ENCODE results near the gene CKM. TPM values are rescaled to one million over a fixed set of nuclear protein-coding genes. Genes with fewer than 3 reads are reported as not detected.

The CKM gene
- total and polyA plus RNA-seq, 3 experiments from 2014 or later = 0.13 TPM; not detected in 2

- Histone ChIP-seq H3K9me3 (ENCODE audit: low read length) (no peaks in the 10 kb centered on the region), H3K36me3 (ENCODE audit: insufficient read depth, low read length) (no peaks in the 10 kb centered on the region), H3K27ac (ENCODE audit: low read depth, low read length) (no peak overlapping the region), H3K27me3 (ENCODE audit: insufficient read depth, low read length, poor library complexity, severe bottlenecking) (no peaks in the 10 kb centered on the region), H3K4me3 (ENCODE audit: low read length) (no peak overlapping the region), H3K4me1 (ENCODE audit: insufficient read depth, low read length) (no peaks in the 10 kb centered on the region)
- Mint-ChIP-seq H3K27ac (no peak overlapping the region), H3K9me3 (no peaks in the 10 kb centered on the region), H3K4me3 (no peak overlapping the region), H3K27me3 (no peaks in the 10 kb centered on the region), H3K36me3 (peaks cover 15 to 71% (median 18%) of the 10 kb centered on the region in 3 donors), H3K4me1 (no peaks in the 10 kb centered on the region)
- ChIA-PET CTCF (no interaction called here), POLR2A (no interaction called here)
- DNase-seq = no peak
These were observed 24.4 kb downstream of the CKM start for GRCh38 chr19:45298264-45298663.

DNA sequence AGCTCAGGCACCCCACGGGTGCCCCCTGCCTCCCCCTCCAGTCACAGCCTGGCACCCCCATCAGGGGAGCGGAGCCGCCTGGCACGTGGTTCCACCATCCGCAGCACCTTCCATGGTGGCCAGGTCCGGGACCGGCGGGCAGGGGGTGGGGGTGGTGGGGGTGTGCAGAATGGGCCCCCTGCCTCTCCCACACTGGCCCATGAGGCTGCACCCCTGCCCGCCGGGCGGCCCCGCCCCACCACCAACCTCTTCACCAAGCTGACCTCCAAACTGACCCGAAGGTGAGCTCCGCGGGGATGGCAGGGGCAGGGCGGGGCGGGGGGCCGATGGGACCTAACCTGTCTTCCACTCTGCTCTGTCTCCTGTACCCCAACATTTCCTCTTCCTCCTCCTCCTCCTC is 25.0 kb downstream of the CKM start:
- Histone ChIP-seq H3K36me3 (ENCODE audit: insufficient read depth, low read length) (no peaks in the 10 kb centered on the region), H3K27ac (ENCODE audit: low read depth, low read length) (no peak overlapping the region), H3K27me3 (ENCODE audit: insufficient read depth, low read length, poor library complexity, severe bottlenecking) (no peaks in the 10 kb centered on the region), H3K4me3 (ENCODE audit: low read length) (no peak overlapping the region), H3K9me3 (ENCODE audit: low read length) (no peaks in the 10 kb centered on the region), H3K4me1 (ENCODE audit: insufficient read depth, low read length) (no peaks in the 10 kb centered on the region)
- no peaks in the 10 kb centered on the region for H3K27me3 Mint-ChIP-seq
- no peak overlapping the region for H3K4me3 Mint-ChIP-seq
- H3K27ac Mint-ChIP-seq = peak overlapping the region in 1 of 8 donors; percentile 19
- DNase-seq = no peak
- ChIA-PET POLR2A (no interaction called here), CTCF (no interaction called here)
- H3K36me3 Mint-ChIP-seq = peaks cover 17 to 71% (median 19%) of the 10 kb centered on the region in 3 donors
- peaks cover 0 to under 1% (median 0%) of the 10 kb centered on the region in 5 donors for H3K9me3 Mint-ChIP-seq
- H3K4me1 Mint-ChIP-seq = no peaks in the 10 kb centered on the region

DNA sequence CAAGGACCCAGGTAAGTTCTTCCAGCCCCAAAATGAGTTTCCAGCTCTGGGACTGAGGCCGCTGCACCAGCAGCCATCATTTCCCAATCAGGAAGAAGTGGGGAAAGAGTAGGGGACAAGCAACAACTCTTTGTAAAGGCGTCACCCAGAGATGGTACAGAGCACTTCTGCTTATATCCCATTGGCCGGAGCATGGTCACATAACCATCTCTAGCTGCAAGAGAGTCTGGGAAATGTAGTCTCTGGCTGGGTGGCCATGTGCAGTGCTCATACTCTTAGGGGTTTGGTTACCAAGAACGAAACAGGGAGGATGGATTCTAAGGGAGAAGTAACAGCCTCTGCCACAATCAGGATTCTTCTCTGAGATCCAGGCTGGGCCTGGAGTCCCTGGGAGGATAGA is 26.3 kb downstream of the CKM start:
- peaks cover 22 to 76% (median 27%) of the 10 kb centered on the region in 3 donors for H3K36me3 Mint-ChIP-seq
- Histone ChIP-seq H3K9me3 (ENCODE audit: low read length) (no peaks in the 10 kb centered on the region), H3K4me3 (ENCODE audit: low read length) (no peak overlapping the region), H3K27me3 (ENCODE audit: insufficient read depth, low read length, poor library complexity, severe bottlenecking) (no peaks in the 10 kb centered on the region), H3K4me1 (ENCODE audit: insufficient read depth, low read length) (no peaks in the 10 kb centered on the region), H3K36me3 (ENCODE audit: insufficient read depth, low read length) (peaks cover 4% of the 10 kb centered on the region), H3K27ac (ENCODE audit: low read depth, low read length) (no peak overlapping the region)
- H3K9me3 Mint-ChIP-seq = peaks cover 0 to 4% (median 0%) of the 10 kb centered on the region in 5 donors
- ChIA-PET POLR2A (no interaction called here), CTCF (no interaction called here)
- no peak overlapping the region for H3K4me3 Mint-ChIP-seq
- no peak for DNase-seq
- peaks cover 0 to 2% of the 10 kb centered on the region in 2 donors for H3K27me3 Mint-ChIP-seq
- no peak overlapping the region for H3K27ac Mint-ChIP-seq
- H3K4me1 Mint-ChIP-seq = no peaks in the 10 kb centered on the region

GRCh38 chr19:45295873-45296272 is 26.8 kb downstream of the CKM start:
- H3K4me1 Mint-ChIP-seq = no peaks in the 10 kb centered on the region
- Histone ChIP-seq H3K9me3 (ENCODE audit: low read length) (no peaks in the 10 kb centered on the region), H3K4me3 (ENCODE audit: low read length) (no peak overlapping the region), H3K27me3 (ENCODE audit: insufficient read depth, low read length, poor library complexity, severe bottlenecking) (no peaks in the 10 kb centered on the region), H3K36me3 (ENCODE audit: insufficient read depth, low read length) (peaks cover 7% of the 10 kb centered on the region), H3K27ac (ENCODE audit: low read depth, low read length) (no peak overlapping the region), H3K4me1 (ENCODE audit: insufficient read depth, low read length) (no peaks in the 10 kb centered on the region)
- peaks cover 25 to 77% (median 29%) of the 10 kb centered on the region in 3 donors for H3K36me3 Mint-ChIP-seq
- H3K27ac Mint-ChIP-seq = no peak overlapping the region
- peaks cover 0 to 4% (median 0%) of the 10 kb centered on the region in 5 donors for H3K9me3 Mint-ChIP-seq
- no peak for DNase-seq
- no peak overlapping the region for H3K4me3 Mint-ChIP-seq
- ChIA-PET CTCF (no interaction called here), POLR2A (interaction anchor here (0.6 kb wide), 1 partner anchor 14 kb away, joined by 10 read pairs; no protein-coding TSS in a partner anchor)
- peaks cover 0 to 2% of the 10 kb centered on the region in 2 donors for H3K27me3 Mint-ChIP-seq

GRCh38 chr19:45294291-45295029 is 28.2 kb downstream of the CKM start:
- no peak overlapping the region for H3K27ac ChIP-seq (ENCODE audit: low read depth, low read length)
- H3K36me3 ChIP-seq (ENCODE audit: insufficient read depth, low read length) = peaks cover 16% of the 10 kb centered on the region
- Mint-ChIP-seq H3K36me3 (peaks cover 25 to 77% (median 27%) of the 10 kb centered on the region in 3 donors), H3K27ac (peak overlapping the region in 1 of 8 donors; percentile 70), H3K4me1 (no peaks in the 10 kb centered on the region), H3K9me3 (peaks cover 0 to 4% (median 0%) of the 10 kb centered on the region in 5 donors), H3K27me3 (peaks cover 0 to 2% of the 10 kb centered on the region in 2 donors), H3K4me3 (no peak overlapping the region)
- H3K9me3 ChIP-seq (ENCODE audit: low read length) = no peaks in the 10 kb centered on the region
- no peaks in the 10 kb centered on the region for H3K27me3 ChIP-seq (ENCODE audit: insufficient read depth, low read length, poor library complexity, severe bottlenecking)
- H3K4me3 ChIP-seq (ENCODE audit: low read length) = no peak overlapping the region
- ChIA-PET CTCF (no interaction called here), POLR2A (no interaction called here)
- no peaks in the 10 kb centered on the region for H3K4me1 ChIP-seq (ENCODE audit: insufficient read depth, low read length)
- DNase-seq = no peak

- Histone ChIP-seq H3K27ac (ENCODE audit: low read depth, low read length) (no peak overlapping the region), H3K4me3 (ENCODE audit: low read length) (no peak overlapping the region), H3K27me3 (ENCODE audit: insufficient read depth, low read length, poor library complexity, severe bottlenecking) (no peaks in the 10 kb centered on the region), H3K4me1 (ENCODE audit: insufficient read depth, low read length) (no peaks in the 10 kb centered on the region), H3K36me3 (ENCODE audit: insufficient read depth, low read length) (peaks cover 16% of the 10 kb centered on the region), H3K9me3 (ENCODE audit: low read length) (no peaks in the 10 kb centered on the region)
- ChIA-PET POLR2A (no interaction called here), CTCF (no interaction called here)
- Mint-ChIP-seq H3K27me3 (peaks cover 0 to 2% of the 10 kb centered on the region in 2 donors), H3K9me3 (peaks cover 0 to 4% (median 0%) of the 10 kb centered on the region in 5 donors), H3K36me3 (peaks cover 25 to 74% (median 26%) of the 10 kb centered on the region in 3 donors), H3K27ac (no peak overlapping the region), H3K4me3 (no peak overlapping the region), H3K4me1 (no peaks in the 10 kb centered on the region)
- no peak for DNase-seq
These were observed 29.0 kb downstream of the CKM start for GRCh38 chr19:45293682-45294081.

GRCh38 chr19:45291834-45292233 is 30.8 kb downstream of the CKM start:
- Histone ChIP-seq H3K4me3 (ENCODE audit: low read length) (no peak overlapping the region), H3K27ac (ENCODE audit: low read depth, low read length) (no peak overlapping the region), H3K27me3 (ENCODE audit: insufficient read depth, low read length, poor library complexity, severe bottlenecking) (no peaks in the 10 kb centered on the region), H3K9me3 (ENCODE audit: low read length) (no peaks in the 10 kb centered on the region), H3K36me3 (ENCODE audit: insufficient read depth, low read length) (peaks cover 16% of the 10 kb centered on the region), H3K4me1 (ENCODE audit: insufficient read depth, low read length) (no peaks in the 10 kb centered on the region)
- POLR2A ChIA-PET = no interaction called here
- Mint-ChIP-seq H3K4me3 (no peak overlapping the region), H3K27me3 (peaks cover 0 to 2% of the 10 kb centered on the region in 2 donors), H3K9me3 (peaks cover 0 to 4% (median 0%) of the 10 kb centered on the region in 5 donors), H3K36me3 (peaks cover 24 to 69% (median 26%) of the 10 kb centered on the region in 3 donors), H3K27ac (no peak overlapping the region), H3K4me1 (no peaks in the 10 kb centered on the region)
- DNase-seq = no peak
- CTCF ChIA-PET = no interaction called here

DNA sequence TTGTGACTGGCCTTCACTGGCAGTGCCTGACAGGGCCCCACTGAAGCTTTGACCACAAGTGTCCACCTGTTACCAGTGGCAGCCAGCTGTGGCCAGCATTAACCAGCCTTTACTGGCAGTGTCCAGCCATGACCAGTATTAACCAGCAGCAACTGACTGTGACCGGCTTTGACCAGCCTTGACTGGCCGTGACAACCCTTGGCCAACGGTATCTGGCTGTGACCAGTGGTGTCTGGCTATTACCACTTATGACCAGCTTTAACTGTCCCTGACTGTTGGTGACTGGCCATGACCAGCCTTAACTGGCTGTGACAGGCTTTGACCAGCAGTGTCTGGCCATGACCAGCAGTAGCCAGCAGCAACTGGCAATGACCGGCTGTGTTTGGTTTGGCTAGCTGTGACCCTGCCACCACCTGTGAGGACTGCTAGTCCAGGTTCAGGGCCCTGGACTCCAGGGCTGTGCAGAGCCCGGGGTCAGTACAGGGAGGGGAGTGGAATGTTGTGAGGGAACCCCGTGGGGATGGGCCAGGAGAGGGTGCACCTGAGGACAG is 32.2 kb downstream of the CKM start:
- no peak overlapping the region for H3K4me3 ChIP-seq (ENCODE audit: low read length)
- no peaks in the 10 kb centered on the region for H3K4me1 Mint-ChIP-seq
- no peak for DNase-seq
- H3K27ac Mint-ChIP-seq = no peak overlapping the region
- peaks cover 27 to 69% (median 30%) of the 10 kb centered on the region in 3 donors for H3K36me3 Mint-ChIP-seq
- peaks cover 0 to 4% (median 0%) of the 10 kb centered on the region in 5 donors for H3K9me3 Mint-ChIP-seq
- no peak overlapping the region for H3K27ac ChIP-seq (ENCODE audit: low read depth, low read length)
- ChIA-PET CTCF (no interaction called here), POLR2A (no interaction called here)
- H3K27me3 ChIP-seq (ENCODE audit: insufficient read depth, low read length, poor library complexity, severe bottlenecking) = no peaks in the 10 kb centered on the region
- H3K9me3 ChIP-seq (ENCODE audit: low read length) = no peaks in the 10 kb centered on the region
- no peaks in the 10 kb centered on the region for H3K4me1 ChIP-seq (ENCODE audit: insufficient read depth, low read length)
- peaks cover 0 to 2% of the 10 kb centered on the region in 2 donors for H3K27me3 Mint-ChIP-seq
- peaks cover 16% of the 10 kb centered on the region for H3K36me3 ChIP-seq (ENCODE audit: insufficient read depth, low read length)
- H3K4me3 Mint-ChIP-seq = no peak overlapping the region

All from CD8-positive, alpha-beta memory T cell (primary cell).